ENCODE measurements around the gene RTN4R. TPM values are rescaled to one million over a fixed set of nuclear protein-coding genes. Genes with fewer than 3 reads are reported as not detected.

The RTN4R gene
- total RNA-seq, 1 experiment from 2014 or later, result 16.3 TPM

DNA sequence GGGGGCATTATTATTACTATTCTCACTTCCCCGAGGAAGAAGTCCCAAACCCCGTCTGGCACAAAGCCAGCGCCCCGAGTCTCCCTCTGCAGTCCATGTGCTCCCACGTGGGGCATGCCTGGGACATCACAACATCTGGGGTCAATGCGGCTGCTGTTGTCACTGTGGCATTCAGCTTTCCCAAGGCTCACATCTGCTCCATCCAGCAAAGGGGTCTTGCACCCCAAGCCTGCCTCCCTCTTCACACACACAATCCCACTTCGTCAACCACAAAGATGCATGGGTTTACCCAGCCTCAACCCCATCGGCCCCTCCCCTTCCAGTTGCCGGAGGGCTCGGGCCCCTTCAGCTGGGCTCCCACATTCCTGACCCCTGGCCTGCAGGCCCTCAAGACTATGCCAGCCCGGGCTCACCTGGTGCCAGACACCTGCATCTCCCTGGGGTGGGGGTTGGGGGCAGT, 23.5 kb upstream of the RTN4R start:
- Histone ChIP-seq H3K4me3 (ENCODE audit: low read depth in 2 of 2, low read length in 2 of 2) (no peak overlapping the region), H3K36me3 (ENCODE audit: control insufficient read depth, insufficient read depth, low read length) (no peaks in the 10 kb centered on the region), H3K27me3 (ENCODE audit: control insufficient read depth, insufficient read depth, low read length) (no peaks in the 10 kb centered on the region), H3K27ac (ENCODE audit: low read length) (no peak overlapping the region), H3K4me1 (ENCODE audit: control insufficient read depth, insufficient read depth, low read length) (no peaks in the 10 kb centered on the region), H3K9me3 (ENCODE audit: control insufficient read depth, insufficient read depth, low read depth, low read length) (no peaks in the 10 kb centered on the region)
- TF ChIP-seq, protein P1, sequence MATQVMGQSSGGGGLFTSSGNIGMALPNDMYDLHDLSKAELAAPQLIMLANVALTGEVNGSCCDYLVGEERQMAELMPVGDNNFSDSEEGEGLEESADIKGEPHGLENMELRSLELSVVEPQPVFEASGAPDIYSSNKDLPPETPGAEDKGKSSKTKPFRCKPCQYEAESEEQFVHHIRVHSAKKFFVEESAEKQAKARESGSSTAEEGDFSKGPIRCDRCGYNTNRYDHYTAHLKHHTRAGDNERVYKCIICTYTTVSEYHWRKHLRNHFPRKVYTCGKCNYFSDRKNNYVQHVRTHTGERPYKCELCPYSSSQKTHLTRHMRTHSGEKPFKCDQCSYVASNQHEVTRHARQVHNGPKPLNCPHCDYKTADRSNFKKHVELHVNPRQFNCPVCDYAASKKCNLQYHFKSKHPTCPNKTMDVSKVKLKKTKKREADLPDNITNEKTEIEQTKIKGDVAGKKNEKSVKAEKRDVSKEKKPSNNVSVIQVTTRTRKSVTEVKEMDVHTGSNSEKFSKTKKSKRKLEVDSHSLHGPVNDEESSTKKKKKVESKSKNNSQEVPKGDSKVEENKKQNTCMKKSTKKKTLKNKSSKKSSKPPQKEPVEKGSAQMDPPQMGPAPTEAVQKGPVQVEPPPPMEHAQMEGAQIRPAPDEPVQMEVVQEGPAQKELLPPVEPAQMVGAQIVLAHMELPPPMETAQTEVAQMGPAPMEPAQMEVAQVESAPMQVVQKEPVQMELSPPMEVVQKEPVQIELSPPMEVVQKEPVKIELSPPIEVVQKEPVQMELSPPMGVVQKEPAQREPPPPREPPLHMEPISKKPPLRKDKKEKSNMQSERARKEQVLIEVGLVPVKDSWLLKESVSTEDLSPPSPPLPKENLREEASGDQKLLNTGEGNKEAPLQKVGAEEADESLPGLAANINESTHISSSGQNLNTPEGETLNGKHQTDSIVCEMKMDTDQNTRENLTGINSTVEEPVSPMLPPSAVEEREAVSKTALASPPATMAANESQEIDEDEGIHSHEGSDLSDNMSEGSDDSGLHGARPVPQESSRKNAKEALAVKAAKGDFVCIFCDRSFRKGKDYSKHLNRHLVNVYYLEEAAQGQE (IDR thresholded peaks at IDR 0.05; ENCODE audit: insufficient read depth in 1 of 2, low read depth in 2 of 2, low read length in 1 of 2), result no peak
- TF ChIP-seq SIN3A (IDR thresholded peaks at IDR 0.05; ENCODE audit: borderline replicate concordance, insufficient read depth, low read depth, low read length), result no peak
- TF ChIP-seq TCF7L2 (IDR thresholded peaks at IDR 0.05; ENCODE audit: low read depth, low read length), result no peak
- TF ChIP-seq POLR2AphosphoS5 (IDR thresholded peaks at IDR 0.05; ENCODE audit: low read depth, low read length), result no peak
- TF ChIP-seq, protein P2, sequence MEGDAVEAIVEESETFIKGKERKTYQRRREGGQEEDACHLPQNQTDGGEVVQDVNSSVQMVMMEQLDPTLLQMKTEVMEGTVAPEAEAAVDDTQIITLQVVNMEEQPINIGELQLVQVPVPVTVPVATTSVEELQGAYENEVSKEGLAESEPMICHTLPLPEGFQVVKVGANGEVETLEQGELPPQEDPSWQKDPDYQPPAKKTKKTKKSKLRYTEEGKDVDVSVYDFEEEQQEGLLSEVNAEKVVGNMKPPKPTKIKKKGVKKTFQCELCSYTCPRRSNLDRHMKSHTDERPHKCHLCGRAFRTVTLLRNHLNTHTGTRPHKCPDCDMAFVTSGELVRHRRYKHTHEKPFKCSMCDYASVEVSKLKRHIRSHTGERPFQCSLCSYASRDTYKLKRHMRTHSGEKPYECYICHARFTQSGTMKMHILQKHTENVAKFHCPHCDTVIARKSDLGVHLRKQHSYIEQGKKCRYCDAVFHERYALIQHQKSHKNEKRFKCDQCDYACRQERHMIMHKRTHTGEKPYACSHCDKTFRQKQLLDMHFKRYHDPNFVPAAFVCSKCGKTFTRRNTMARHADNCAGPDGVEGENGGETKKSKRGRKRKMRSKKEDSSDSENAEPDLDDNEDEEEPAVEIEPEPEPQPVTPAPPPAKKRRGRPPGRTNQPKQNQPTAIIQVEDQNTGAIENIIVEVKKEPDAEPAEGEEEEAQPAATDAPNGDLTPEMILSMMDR (IDR thresholded peaks at IDR 0.05), result no peak
- in situ Hi-C loops (cut with HindIII; ENCODE audit: low pct_unique_long_range_greater_than_20kb, low sequenced_read_pairs) (no loop called here), intact Hi-C loops (cut with micrococcal nuclease; ENCODE audit: unreplicated experiment) (no loop called here)
- ATAC-seq, result no peak
- no peak for DNase-seq (ENCODE audit: low read depth, low spot score)
- BruUV-seq (replicated peaks), result no TSS peak
- POLR2A ChIA-PET, result no interaction called here
- CTCF ChIA-PET, result no interaction called here

DNA sequence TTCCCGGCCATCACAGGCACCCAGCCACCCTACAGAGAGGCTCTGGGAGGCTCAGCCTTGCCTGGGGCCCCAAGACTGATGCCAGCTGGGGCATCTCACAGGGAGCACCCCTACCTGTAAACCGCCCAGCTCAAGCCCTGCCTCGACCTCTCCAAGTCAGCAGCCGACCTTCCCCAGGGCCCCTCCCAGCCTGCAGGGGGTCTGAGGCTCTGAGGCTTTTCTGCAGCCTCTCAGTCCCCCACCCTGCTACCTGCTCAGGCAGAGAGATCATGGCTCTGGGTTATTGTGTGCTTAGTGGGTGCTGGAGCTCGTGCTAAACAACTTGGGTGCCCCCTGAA, 23.1 kb upstream of the RTN4R start:
- intact Hi-C loops (cut with micrococcal nuclease; ENCODE audit: unreplicated experiment) (no loop called here), in situ Hi-C loops (cut with HindIII; ENCODE audit: low pct_unique_long_range_greater_than_20kb, low sequenced_read_pairs) (no loop called here)
- Histone ChIP-seq H3K4me1 (ENCODE audit: control insufficient read depth, insufficient read depth, low read length) (no peaks in the 10 kb centered on the region), H3K4me3 (ENCODE audit: low read depth in 2 of 2, low read length in 2 of 2) (no peak overlapping the region), H3K9me3 (ENCODE audit: control insufficient read depth, insufficient read depth, low read depth, low read length) (no peaks in the 10 kb centered on the region), H3K36me3 (ENCODE audit: control insufficient read depth, insufficient read depth, low read length) (no peaks in the 10 kb centered on the region), H3K27me3 (ENCODE audit: control insufficient read depth, insufficient read depth, low read length) (no peaks in the 10 kb centered on the region), H3K27ac (ENCODE audit: low read length) (no peak overlapping the region)
- DNase-seq (ENCODE audit: low read depth, low spot score), result no peak
- no peak for TF ChIP-seq SIN3A (IDR thresholded peaks at IDR 0.05; ENCODE audit: borderline replicate concordance, insufficient read depth, low read depth, low read length)
- ChIA-PET POLR2A (no interaction called here), CTCF (no interaction called here)
- BruUV-seq (replicated peaks), result no TSS peak
- no peak for ATAC-seq

DNA sequence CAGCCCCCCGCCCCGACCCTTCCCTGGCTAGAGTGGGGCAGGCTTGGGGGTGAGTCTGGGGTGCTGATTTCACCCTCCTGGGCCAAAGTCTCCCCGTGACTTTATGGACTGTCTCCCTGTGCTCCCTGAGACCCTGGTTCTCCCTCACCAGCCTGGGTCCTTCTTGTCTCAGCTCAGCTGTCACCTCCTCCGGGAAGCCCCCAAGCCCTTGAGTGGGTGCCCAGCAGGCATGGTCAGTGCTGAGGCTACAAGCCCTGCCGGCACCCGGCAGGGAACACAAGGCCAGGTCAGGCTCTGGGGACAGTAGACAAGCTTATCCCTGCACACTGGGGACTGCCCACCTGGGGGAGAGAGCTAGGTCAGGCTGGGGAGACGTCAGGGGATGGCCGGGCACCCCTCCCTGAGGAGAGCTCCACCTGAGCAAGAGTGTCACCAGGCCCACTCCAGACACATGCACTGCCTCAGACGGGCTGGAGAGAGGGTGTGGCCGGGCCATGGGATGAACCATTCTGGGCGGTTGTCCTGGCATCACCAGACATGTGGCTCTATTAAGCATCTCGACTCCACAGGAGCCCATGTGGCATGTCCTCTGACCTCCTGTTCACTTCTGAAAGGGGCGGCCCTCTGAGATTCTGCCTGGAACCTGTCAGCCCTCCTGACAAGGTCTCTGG, 22.6 kb upstream of the RTN4R start:
- no peak for ATAC-seq

More for the DNA sequence above, 22.6 kb upstream of the RTN4R start:
- no peak for DNase-seq (ENCODE audit: low read depth, low spot score)
- in situ Hi-C loops (cut with HindIII; ENCODE audit: low pct_unique_long_range_greater_than_20kb, low sequenced_read_pairs), result no loop called here
- Histone ChIP-seq H3K36me3 (ENCODE audit: control insufficient read depth, insufficient read depth, low read length) (no peaks in the 10 kb centered on the region), H3K4me3 (ENCODE audit: low read depth in 2 of 2, low read length in 2 of 2) (no peak overlapping the region), H3K9me3 (ENCODE audit: control insufficient read depth, insufficient read depth, low read depth, low read length) (no peaks in the 10 kb centered on the region), H3K27me3 (ENCODE audit: control insufficient read depth, insufficient read depth, low read length) (no peaks in the 10 kb centered on the region), H3K4me1 (ENCODE audit: control insufficient read depth, insufficient read depth, low read length) (no peaks in the 10 kb centered on the region), H3K27ac (ENCODE audit: low read length) (no peak overlapping the region)
- ChIA-PET CTCF (no interaction called here), POLR2A (no interaction called here)
- intact Hi-C loops (cut with micrococcal nuclease; ENCODE audit: unreplicated experiment), result no loop called here
- TF ChIP-seq TCF7L2 (IDR thresholded peaks at IDR 0.05; ENCODE audit: low read depth, low read length), result no peak
- TF ChIP-seq SIN3A (IDR thresholded peaks at IDR 0.05; ENCODE audit: borderline replicate concordance, insufficient read depth, low read depth, low read length), result no peak
- no peak for TF ChIP-seq POLR2AphosphoS5 (IDR thresholded peaks at IDR 0.05; ENCODE audit: low read depth, low read length)
- TF ChIP-seq, protein P1 (IDR thresholded peaks at IDR 0.05; ENCODE audit: insufficient read depth in 1 of 2, low read depth in 2 of 2, low read length in 1 of 2), result no peak
- TF ChIP-seq, protein P2 (IDR thresholded peaks at IDR 0.05), result no peak
- no TSS peak for BruUV-seq (replicated peaks)

All from Panc1 (cell line).